HG03378 (cell line): ENCODE measurements around the gene MPHOSPH10.
"Not testable (repeated sequence)": the region's sequence is repeated elsewhere in the genome, so short reads cannot be mapped to it uniquely, and the experiment has no call there.

ENCODE experiments used
- ATAC-seq: cut with Tn5 transposase; IDR thresholded peaks from one replicate; pipeline ENCODE4 v1.9.1; 2021; ENCODE audit warnings: mild to moderate bottlenecking, moderate library complexity; ENCODE audit not compliant: unreplicated experiment

Gene MPHOSPH10

DNA sequence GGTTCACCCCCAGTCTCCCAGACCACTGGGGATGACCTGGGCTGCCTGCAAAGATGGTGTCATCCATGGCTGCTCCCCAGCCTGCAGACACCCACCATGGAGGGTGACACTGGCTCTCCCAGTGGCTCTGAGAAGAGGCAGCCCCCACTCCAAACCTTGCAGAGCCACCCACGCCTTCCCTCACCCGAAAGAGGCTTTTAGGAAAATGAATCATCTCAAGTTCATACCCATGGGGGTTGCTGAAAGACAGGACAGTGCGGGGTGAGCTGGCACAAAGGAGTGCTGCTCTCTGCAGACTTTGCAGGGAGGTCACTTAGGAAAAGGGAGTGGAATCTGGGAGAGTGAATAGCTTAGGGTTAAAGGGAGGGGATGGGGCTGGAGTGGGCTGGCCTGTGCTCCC lies 36.4 kb downstream of the MPHOSPH10 start:
- no peak for ATAC-seq

DNA sequence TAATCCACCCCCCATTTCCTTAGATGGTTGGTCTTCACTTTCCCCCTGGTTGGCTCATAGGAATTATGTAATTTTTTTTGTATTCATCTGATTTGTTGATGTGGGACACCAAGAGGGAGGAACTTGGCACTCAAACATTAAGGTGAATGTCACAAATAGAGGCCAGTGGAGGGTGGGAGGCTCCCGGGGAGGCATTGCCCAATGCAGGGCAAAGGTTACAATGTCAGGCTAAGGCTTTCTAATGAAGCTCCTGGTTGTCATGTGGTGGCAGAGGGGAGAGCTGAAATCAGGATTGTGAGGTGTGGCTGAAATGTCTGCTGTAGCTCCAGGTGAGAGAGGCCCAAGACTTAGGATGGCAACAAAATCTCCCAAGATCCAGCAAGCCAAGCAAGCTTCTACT lies 42.7 kb downstream of the MPHOSPH10 start:
- no peak for ATAC-seq

DNA sequence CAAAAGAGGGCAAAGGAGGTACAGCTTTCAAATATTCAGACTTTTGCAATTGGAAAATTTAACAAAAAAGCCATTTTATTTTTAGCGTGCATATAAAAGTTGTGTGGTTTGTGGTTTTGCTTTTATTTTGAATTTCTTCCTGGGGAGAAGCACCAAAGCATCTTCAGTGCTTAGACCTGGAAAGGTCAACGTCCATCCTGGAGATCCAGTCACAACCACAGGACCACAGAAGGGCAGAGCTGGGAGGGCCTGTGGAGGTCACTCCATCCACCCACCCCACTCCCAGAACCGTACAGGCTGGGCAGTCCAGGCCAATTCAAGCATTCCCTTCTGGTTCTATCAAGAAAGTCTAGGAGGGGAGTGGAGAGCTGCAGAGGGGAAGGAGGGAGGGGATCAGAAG lies 43.8 kb downstream of the MPHOSPH10 start:
- no peak for ATAC-seq

DNA sequence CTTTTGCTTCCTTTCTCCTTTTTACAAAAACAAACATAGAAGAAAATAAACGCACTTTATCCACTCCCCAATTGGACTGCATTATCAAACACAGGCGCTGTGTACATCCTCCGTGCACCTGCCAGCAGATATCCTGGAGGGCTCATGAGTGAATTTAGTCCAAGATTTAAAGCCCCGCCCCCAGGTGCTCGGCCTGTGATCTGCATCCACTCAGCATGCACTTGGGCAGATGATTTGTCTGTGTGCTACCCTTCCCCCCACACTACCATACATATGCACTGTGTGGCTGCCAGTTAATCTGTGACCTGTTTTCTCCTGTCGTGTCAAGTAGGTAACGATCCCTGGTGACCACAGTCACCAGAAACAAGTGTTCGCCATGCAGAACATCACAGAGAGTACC lies 48.4 kb downstream of the MPHOSPH10 start:
- not testable (repeated sequence) for ATAC-seq

DNA sequence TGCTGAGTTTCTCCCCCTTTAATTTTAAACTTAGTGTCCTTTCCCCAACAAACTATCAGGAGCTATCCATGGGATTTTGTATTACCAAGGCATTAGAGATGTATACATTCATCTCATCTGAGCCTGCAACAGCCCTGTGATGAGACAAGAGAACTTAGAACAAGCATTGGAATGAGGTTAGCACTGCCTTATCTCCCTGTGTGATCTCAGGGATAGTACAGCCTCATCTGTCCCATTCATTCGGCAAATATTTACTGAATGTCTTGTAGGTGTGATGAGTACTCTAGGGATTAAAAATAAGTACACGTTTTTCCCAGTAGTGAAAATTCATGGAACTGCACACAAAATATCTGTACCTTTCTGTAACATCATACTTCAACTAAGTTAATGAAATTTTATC lies 50.9 kb downstream of the MPHOSPH10 start:
- ATAC-seq = no peak

DNA sequence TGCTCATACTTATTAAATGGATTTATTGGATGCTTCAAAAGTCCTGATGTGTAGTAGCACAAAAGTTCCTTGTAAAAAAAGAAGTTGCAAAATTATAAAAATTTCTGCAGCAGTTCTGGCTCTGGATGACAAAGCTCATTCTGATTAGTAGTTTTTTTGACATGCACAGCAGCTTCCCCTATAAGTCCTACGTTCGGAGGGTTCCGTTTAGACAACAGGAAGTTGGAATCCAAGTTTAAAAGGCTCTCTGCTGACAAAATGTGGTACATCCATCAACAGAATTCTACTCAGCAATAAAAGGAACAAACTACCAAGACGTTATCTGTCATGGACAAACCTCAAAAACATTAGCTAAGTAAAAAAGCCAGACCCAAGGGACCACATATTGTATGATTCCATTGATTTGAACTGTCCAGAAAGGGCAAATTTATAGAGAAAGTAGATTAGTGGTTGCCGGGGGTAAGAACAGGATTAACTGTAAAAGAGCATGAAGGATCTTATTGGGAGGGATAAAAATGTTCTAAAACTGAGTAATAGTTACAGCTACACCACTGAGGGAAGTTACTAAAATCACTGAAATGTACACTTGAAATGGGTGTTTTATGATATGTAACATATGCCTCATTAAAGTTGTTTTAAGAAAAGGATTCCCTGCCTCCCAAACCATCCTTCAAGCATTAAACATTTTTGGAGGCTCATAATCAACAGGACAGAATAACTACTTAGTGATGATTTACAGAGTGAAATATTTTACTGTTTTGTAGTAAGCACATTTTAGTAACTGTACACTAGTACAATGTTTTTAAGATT lies 53.1 kb downstream of the MPHOSPH10 start:
- not testable (repeated sequence) for ATAC-seq

DNA sequence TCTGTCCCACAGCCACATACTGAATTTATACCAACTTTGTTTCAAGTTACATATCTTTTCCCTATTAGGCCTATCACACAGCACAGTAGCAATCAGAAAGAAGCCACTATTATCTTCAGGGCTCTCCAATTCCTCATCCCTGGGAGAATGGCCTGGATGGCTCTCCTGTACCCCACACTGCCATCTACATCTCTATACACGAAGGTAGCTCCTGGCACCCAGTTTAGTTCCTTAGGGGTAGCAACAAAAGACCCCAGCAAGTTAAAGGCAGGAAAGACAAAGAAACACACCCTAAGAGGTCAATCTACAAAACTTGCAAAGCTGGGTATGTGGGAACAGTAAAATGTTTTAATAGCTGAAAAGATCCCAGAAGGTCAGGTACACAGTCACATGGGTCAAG lies 56.5 kb downstream of the MPHOSPH10 start:
- ATAC-seq = no peak

DNA sequence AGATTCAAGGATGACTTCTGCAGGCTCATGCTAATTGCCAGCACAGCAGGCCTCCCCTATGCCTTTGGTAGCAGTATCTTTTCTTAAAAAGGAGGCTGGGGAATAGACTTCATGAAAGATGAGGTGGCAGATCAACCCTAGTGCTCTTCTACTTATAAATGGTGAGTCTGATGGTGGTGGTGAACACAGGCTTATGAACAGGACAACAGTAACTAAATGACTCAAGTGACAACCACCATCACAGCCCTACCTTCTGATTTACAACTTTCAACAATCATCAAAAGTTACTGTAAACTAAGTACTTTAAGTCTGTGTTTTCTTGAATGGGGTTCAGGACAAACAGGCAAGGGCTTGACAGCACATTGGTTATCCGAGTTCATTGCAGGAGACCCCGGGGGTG lies 57.2 kb downstream of the MPHOSPH10 start:
- ATAC-seq = no peak

DNA sequence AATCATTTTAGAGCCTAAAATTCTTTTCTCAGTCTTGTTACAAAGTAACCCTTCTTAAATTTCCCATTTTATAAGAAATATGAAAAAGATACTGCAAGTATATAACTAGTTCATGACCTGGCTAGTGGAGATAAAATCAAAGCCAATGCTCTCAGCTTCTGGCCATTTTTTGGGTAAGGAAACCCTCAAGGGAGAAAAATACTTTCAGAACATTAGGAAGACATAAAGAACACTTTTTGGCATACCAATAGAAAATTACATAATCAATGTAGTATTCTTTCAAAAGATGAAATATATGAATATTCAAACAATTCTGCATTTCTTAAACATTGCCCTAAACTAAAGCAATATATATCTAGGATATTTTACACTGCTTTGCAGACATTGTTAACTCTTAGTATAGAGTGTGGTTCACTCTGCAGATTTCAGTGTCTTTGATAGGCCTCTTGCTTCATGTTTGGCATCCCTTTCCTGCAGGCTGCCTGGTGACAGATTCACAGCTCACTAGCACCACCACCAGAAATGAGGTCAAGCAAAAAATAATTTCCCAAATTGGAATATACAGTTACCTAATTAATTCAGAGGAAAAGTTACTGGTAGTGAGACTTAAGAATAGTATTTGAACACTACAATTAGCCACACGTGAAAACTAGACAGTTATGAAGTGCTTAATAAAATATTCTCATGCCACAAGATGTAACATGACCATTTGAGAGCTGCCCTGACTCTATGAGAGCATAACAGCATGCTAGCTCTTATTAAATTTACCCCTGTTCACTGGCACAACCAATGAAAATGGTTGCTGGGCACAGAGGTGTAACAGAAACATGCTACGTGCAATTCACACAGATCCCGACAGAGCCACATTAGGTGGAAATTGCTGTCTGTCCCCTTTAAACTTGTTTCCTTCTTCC lies 60.5 kb downstream of the MPHOSPH10 start:
- ATAC-seq = no peak

DNA sequence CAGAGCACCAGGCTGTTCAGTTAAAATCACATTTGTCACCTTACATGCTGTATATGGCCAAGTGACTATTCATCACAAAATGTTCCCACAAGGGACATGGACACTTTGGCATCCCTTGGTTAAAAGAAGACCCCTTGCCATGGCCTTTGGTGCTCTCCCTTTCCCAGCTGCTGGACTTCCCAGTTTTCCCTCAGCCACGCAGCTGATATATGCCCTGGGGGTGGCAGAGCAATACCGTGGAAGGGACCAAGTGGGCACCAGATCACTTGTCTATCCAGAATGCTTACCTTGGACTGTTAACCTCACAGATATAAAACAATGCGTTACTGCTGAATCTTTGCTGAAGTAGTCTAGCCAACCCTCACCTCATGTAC lies 61.1 kb downstream of the MPHOSPH10 start:
- ATAC-seq = no peak
